ENCODE results near the gene PEX3.

PEX3 gene

DNA sequence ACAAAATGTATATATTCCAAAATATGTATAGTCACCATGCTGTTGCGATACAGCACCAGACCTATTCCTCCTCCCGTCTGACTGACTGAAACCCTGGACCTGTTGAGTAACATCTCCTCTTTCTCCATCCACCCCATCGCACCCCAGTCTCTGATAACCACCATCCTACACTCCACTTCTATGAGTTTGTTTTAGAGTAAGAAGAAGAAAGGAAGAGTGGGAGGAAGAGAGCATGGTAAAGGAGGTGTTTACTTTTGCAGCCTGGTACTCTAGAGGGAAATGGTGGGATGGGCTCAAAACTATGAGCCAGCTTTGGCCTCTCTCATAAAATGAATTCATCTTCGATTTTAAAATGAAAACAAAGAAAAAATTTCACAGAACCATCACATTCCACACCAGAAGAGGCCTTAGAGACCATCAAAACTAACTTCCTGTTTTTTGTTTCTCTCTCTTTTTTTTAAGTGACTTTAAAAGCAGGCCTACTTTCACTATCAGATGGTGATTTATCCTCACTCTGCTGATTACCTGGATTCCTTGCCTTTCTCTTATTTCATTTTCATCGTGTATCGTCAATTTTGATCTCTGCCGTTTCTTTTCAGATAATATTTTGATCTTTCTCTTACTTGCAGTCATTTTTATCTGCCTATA, 77.7 kb downstream of the PEX3 start:
- H3K4me3 ChIP-seq (ENCODE audit: low read depth, low read length) = no peak overlapping the region
- DNase-seq (ENCODE audit: low read depth) = peak; percentile 63
- TF ChIP-seq MYC (IDR thresholded peaks at IDR 0.05; ENCODE audit: low read depth, low read length) (no peak), POLR2A (IDR thresholded peaks at IDR 0.05; ENCODE audit: extremely low read depth, insufficient read length) (no peak)

DNA sequence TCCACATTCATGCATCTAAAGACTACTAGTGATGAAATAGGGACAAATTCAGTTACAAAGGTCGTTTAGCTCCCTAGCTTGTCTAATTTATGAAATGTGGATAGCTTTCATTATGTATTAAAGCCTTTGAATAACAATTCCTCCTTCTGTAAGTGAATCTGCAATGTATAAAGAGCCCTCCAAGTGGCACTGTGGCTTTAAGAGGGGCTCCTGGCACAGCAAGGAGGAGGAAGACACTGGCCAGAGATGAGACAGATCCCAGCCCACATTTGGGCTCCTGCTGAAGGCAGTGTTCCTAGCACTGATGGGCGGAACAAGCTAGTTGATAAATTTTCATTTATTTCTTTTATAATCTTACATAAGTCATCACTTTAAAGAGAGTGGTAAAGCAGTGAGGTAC, 78.5 kb downstream of the PEX3 start:
- TF ChIP-seq, protein P1, sequence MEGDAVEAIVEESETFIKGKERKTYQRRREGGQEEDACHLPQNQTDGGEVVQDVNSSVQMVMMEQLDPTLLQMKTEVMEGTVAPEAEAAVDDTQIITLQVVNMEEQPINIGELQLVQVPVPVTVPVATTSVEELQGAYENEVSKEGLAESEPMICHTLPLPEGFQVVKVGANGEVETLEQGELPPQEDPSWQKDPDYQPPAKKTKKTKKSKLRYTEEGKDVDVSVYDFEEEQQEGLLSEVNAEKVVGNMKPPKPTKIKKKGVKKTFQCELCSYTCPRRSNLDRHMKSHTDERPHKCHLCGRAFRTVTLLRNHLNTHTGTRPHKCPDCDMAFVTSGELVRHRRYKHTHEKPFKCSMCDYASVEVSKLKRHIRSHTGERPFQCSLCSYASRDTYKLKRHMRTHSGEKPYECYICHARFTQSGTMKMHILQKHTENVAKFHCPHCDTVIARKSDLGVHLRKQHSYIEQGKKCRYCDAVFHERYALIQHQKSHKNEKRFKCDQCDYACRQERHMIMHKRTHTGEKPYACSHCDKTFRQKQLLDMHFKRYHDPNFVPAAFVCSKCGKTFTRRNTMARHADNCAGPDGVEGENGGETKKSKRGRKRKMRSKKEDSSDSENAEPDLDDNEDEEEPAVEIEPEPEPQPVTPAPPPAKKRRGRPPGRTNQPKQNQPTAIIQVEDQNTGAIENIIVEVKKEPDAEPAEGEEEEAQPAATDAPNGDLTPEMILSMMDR (IDR thresholded peaks at IDR 0.05; ENCODE audit: low read depth, low read length) = peak; percentile 25
- no peak for TF ChIP-seq MYC (IDR thresholded peaks at IDR 0.05; ENCODE audit: low read depth, low read length)
- no peak overlapping the region for H3K4me3 ChIP-seq (ENCODE audit: low read depth, low read length)
- DNase-seq (ENCODE audit: low read depth) = peak; percentile 62

DNA sequence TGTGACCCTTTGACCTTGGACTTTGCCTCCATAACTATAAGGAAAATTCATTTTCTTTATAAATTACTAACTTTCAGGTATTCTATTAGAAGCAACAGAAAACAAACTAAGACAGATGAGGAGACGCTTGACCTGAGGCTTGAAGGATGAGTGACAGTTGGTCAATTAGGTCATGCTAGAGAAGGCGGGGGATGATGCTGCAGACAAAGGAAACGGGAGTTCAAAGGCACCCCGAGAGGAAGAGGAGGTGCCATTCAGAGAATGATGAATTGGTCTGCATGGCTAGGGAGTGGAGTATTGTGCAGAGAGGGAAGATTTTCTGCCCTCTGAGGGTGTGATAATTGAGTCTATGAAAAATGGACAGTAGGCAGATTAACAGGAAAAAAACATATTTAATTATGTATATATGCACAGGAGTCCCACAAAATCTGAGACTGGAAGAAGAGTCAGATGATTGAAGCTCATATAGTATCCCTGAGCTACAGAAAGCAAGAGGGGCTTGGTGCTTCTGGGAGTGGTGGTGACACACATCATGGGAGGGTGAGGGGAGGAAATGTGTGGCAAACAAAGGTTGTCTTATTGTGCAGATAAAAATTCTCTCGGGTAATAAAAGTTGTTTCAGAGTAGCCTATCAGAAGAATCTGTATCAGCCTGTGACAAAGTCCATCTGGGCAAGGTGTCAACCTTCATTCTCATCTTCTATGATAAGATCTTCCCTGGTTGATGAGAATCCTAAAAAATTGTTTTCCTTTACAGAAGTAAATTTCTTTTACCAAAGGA, 81.3 kb downstream of the PEX3 start:
- no peak for DNase-seq (ENCODE audit: low read depth)
- no peak overlapping the region for H3K4me3 ChIP-seq (ENCODE audit: low read depth, low read length)
- TF ChIP-seq POLR2A (IDR thresholded peaks at IDR 0.05; ENCODE audit: extremely low read depth, insufficient read length) (no peak), MYC (IDR thresholded peaks at IDR 0.05; ENCODE audit: low read depth, low read length) (no peak)
- TF ChIP-seq, protein P1 (IDR thresholded peaks at IDR 0.05; ENCODE audit: low read depth, low read length) = no peak
- TF ChIP-seq, protein P2, sequence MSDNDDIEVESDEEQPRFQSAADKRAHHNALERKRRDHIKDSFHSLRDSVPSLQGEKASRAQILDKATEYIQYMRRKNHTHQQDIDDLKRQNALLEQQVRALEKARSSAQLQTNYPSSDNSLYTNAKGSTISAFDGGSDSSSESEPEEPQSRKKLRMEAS (IDR thresholded peaks at IDR 0.05; ENCODE audit: low read depth, low read length) = no peak

DNA sequence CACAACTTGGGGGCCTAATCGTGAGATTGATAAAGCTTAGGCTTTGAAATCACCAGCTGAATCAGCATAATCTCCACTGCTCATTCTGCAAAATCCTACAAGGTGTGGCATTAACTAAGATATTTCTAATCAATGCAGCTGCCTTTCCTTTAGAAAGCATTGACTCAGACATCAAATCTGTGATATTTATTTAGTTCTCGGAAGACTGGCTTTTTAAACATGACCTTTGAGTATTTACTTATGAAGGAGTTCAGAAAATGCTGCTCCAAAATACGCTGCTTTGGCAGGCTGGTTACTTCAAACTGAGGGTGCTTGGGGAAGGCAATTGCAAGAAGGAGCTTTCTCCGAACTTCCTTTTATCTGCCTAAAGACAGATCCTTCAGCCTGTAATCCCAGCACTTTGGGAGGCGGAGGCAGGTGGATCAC, 84.6 kb downstream of the PEX3 start:
- TF ChIP-seq, protein P2 (IDR thresholded peaks at IDR 0.05; ENCODE audit: low read depth, low read length) = no peak
- no peak for TF ChIP-seq POLR2A (IDR thresholded peaks at IDR 0.05; ENCODE audit: extremely low read depth, insufficient read length)
- TF ChIP-seq MYC (IDR thresholded peaks at IDR 0.05; ENCODE audit: low read depth, low read length) = no peak
- TF ChIP-seq, protein P1 (IDR thresholded peaks at IDR 0.05; ENCODE audit: low read depth, low read length) = no peak
- H3K4me3 ChIP-seq (ENCODE audit: low read depth, low read length) = no peak overlapping the region
- DNase-seq (ENCODE audit: low read depth) = no peak

DNA sequence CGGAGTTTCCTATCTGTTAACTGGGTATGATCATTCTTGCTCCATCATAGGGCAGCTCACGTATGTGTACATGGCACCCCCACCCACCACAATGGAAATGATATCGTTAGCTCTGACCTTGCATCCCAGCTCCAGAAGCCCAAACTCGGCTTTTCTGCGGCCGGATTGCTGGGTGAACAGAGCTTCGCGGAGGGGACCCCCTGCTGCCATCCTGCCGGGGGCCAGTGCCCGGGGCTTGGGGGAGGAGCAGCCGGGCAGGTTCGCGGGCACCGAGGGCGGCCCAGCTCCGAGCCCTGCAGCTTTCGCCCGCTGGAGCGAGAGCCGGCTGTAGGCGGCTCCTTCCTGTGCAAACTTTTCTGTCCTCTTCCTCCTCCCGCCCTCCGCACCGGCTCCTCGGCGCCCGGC, 85.9 kb downstream of the PEX3 start:
- TF ChIP-seq, protein P2 (IDR thresholded peaks at IDR 0.05; ENCODE audit: low read depth, low read length) = no peak
- TF ChIP-seq MYC (IDR thresholded peaks at IDR 0.05; ENCODE audit: low read depth, low read length) (no peak), POLR2A (IDR thresholded peaks at IDR 0.05; ENCODE audit: extremely low read depth, insufficient read length) (no peak)
- TF ChIP-seq, protein P1 (IDR thresholded peaks at IDR 0.05; ENCODE audit: low read depth, low read length) = no peak
- peak; percentile 78 for DNase-seq (ENCODE audit: low read depth)
- peak overlapping the region; percentile 58 for H3K4me3 ChIP-seq (ENCODE audit: low read depth, low read length)

DNA sequence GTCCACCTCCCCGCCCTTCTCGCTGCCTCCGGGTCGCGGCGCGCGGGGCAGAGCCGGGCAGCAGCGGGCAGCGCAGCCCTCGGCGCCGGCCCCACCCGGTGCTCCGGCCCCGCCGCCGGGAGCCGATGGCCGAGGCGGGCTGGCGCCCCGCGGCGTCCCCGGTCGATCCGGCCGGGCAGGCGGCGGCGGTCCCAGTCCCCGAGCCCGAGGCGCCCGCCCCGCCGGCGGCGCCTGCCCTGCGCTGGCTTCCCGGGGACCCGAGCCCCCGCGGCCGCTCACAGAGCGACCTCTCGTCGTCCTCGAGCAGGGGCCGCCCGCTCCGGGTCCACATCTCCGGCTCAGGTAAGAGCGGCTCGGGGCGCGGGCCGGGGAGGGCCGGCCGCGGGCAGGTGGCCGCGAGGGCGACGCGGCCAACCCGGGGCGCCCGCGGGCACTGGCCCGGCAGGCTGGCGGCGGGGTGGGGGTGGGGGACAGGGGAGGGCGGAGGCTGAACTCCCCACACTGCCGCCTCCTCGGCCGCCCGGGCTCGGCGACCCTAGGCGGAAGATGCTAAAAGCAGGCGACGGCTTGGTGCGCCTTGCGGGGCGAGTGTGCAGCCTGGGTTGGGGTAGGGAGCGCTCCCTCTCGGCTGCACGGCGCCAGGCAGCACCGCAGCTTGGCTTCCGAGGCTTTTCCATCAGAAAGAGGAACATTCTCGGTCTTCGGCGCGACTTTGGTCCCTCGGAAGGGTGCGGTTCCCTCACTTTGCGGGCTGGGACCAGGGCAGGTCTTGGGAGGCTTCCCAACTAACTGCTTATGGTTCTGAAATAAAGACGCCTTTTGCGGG, 86.5 kb downstream of the PEX3 start:
- TF ChIP-seq, protein P1 (IDR thresholded peaks at IDR 0.05; ENCODE audit: low read depth, low read length) = peak; percentile 49
- no peak for TF ChIP-seq POLR2A (IDR thresholded peaks at IDR 0.05; ENCODE audit: extremely low read depth, insufficient read length)
- DNase-seq (ENCODE audit: low read depth) = peak; percentile 91
- H3K4me3 ChIP-seq (ENCODE audit: low read depth, low read length) = peak overlapping the region; percentile 58
